HepG2 (cell line): Measurements from ENCODE around the gene SUB1. TPM values are rescaled to one million over a fixed set of nuclear protein-coding genes. Genes with fewer than 3 reads are reported as not detected.

Experiments used
- BRD4 ChIP-seq: sonication (generic); formaldehyde crosslinking; IDR thresholded peaks from 2 replicates; pipeline ENCODE4 v1.4.0; 2020; ENCODE audit warnings: missing genetic modification reagents
- DR1 ChIP-seq: sonication (generic); formaldehyde crosslinking; IDR thresholded peaks from 2 replicates; pipeline ENCODE4 v1.8.0; 2021; ENCODE audit warnings: mild to moderate bottlenecking, missing genetic modification reagents, inconsistent platforms
- DRAP1 ChIP-seq: IDR thresholded peaks from 2 replicates; pipeline ENCODE4 v1.6.1; 2016; ENCODE audit warnings: missing genetic modification reagents, missing compliant biosample characterization
- FOSL2 ChIP-seq: sonication (generic); formaldehyde crosslinking; IDR thresholded peaks from 2 replicates; pipeline ENCODE4 v1.4.0; 2020; ENCODE audit warnings: missing genetic modification reagents
- HNF1A ChIP-seq, 2 experiments: sonication (generic) in 1 of 2; formaldehyde crosslinking in 1 of 2; IDR thresholded peaks; 2 replicates each; pipeline versions ENCODE4 v1.4.0 to v1.6.1; 2016 to 2020; ENCODE audit warnings: borderline replicate concordance in 1 of 2, low read depth in 1 of 2, mild to moderate bottlenecking in 1 of 2, missing genetic modification reagents in 1 of 2
- IKZF5 ChIP-seq: IDR thresholded peaks from 2 replicates; pipeline ENCODE4 v1.6.1; 2018; ENCODE audit warnings: missing genetic modification reagents, mild to moderate bottlenecking, missing compliant biosample characterization
- JDP2 ChIP-seq: sonication (generic); formaldehyde crosslinking; IDR thresholded peaks from 2 replicates; pipeline ENCODE4 v1.8.1; 2022; ENCODE audit warnings: missing genetic modification reagents, borderline replicate concordance
- LBX2 ChIP-seq: sonication (generic); formaldehyde crosslinking; IDR thresholded peaks from 2 replicates; pipeline ENCODE4 v1.5.0; 2020; ENCODE audit warnings: missing genetic modification reagents, mild to moderate bottlenecking, borderline replicate concordance
- MAZ ChIP-seq, 2 experiments: sonication (generic) in 1 of 2; formaldehyde crosslinking in 1 of 2; IDR thresholded peaks; 2 replicates each; pipeline versions ENCODE4 v1.5.0 to v1.6.1; 2012 to 2020; ENCODE audit warnings: low read depth in 2 of 2, mild to moderate bottlenecking in 2 of 2, borderline replicate concordance in 1 of 2, improper control_type of control experiment in 1 of 2, low read length in 1 of 2, missing genetic modification reagents in 1 of 2, moderate library complexity in 1 of 2
- MED1 ChIP-seq: sonication (generic); formaldehyde crosslinking; IDR thresholded peaks from 2 replicates; pipeline ENCODE4 v1.4.0; 2020; ENCODE audit warnings: missing genetic modification reagents
- MXD1 ChIP-seq: sonication (generic); formaldehyde crosslinking; IDR thresholded peaks from 2 replicates; pipeline ENCODE4 v1.4.0; 2020; ENCODE audit warnings: mild to moderate bottlenecking, missing genetic modification reagents
- NCOA5 ChIP-seq: sonication (generic); formaldehyde crosslinking; IDR thresholded peaks from 2 replicates; pipeline ENCODE4 v1.4.0; 2020; ENCODE audit warnings: missing genetic modification reagents
- NFYB ChIP-seq: sonication (generic); formaldehyde crosslinking; IDR thresholded peaks from 2 replicates; pipeline ENCODE4 v1.4.0; 2020; ENCODE audit warnings: missing genetic modification reagents
- PAF1 ChIP-seq: IDR thresholded peaks from 2 replicates; pipeline ENCODE4 v1.6.1; 2016; ENCODE audit warnings: missing genetic modification reagents, missing compliant biosample characterization
- RFX5 ChIP-seq: IDR thresholded peaks from 2 replicates; pipeline ENCODE4 v1.6.1; 2011; ENCODE audit warnings: low read depth, low read length, improper control_type of control experiment
- SAFB2 ChIP-seq: sonication (generic); formaldehyde crosslinking; IDR thresholded peaks from 2 replicates; pipeline ENCODE4 v1.5.1; 2020; ENCODE audit warnings: missing genetic modification reagents, low read depth, mild to moderate bottlenecking, borderline replicate concordance
- SNAPC5 ChIP-seq: sonication (generic); formaldehyde crosslinking; IDR thresholded peaks from 2 replicates; pipeline ENCODE4 v1.8.1; 2023; ENCODE audit warnings: mild to moderate bottlenecking, missing genetic modification reagents, borderline replicate concordance
- SP140L ChIP-seq: sonication (generic); formaldehyde crosslinking; IDR thresholded peaks from 2 replicates; pipeline ENCODE4 v1.4.0; 2020; ENCODE audit warnings: missing genetic modification reagents, borderline replicate concordance
- TEAD2 ChIP-seq: sonication (generic); formaldehyde crosslinking; IDR thresholded peaks from 2 replicates; pipeline ENCODE4 v1.9.0; 2021; ENCODE audit warnings: missing genetic modification reagents
- ZNF20 ChIP-seq: sonication (generic); formaldehyde crosslinking; IDR thresholded peaks from 2 replicates; pipeline ENCODE4 v1.4.0; 2020; ENCODE audit warnings: mild to moderate bottlenecking, moderate library complexity, missing genetic modification reagents
- ZNF552 ChIP-seq: sonication (generic); formaldehyde crosslinking; IDR thresholded peaks from 2 replicates; pipeline ENCODE4 v1.9.0; 2022; ENCODE audit warnings: missing genetic modification reagents, mild to moderate bottlenecking, borderline replicate concordance
- polyA plus RNA-seq, 8 experiments: library from polyadenylated mRNA; depleted of rRNA in 3 of 8; stranded (reverse) in 7 of 8; unstranded in 1 of 8; fragments of >200 nt; fragmentation: Illumina TruSeq in 4 of 8; extraction: Trizol in 4 of 8; gene quantifications; 2 replicates each; pipeline versions ENCODE4 v1.2.1 to v1.2.3, GENCODE V29; 2011 to 2016; ENCODE audit warnings: low read depth in 4 of 8, missing spikeins in 1 of 8, mixed read lengths in 1 of 8; ENCODE audit not compliant: insufficient read depth in 1 of 8
- total RNA-seq, 5 experiments: library from RNA; depleted of rRNA; stranded (reverse); fragments of >200 nt; fragmentation: Illumina TruSeq; extraction: Trizol; gene quantifications; 2 replicates each; pipeline ENCODE4 v1.2.3, GENCODE V29; 2016; ENCODE audit warnings: low read depth in 1 of 5

SUB1 gene
- total and polyA plus RNA-seq, 2 of the 13 experiments (the other 11 are each of a cell fraction or from before 2014, with no cell fraction given) = 182 to 693 TPM

GRCh38 chr5:32574540-32575175 is 10.7 kb upstream of the SUB1 start (continued):
- TF ChIP-seq DR1 (CRISPR knock-in tag) (0 out of 2 replicates have a peak, but pooled peaks have one; percentile 24), ZNF552 (no peak), IKZF5 (CRISPR knock-in tag) (peak; percentile 81; the same call in 1 of the 2 replicates), PAF1 (CRISPR knock-in tag) (no peak), ZNF20 (CRISPR knock-in tag) (no peak), BRD4 (CRISPR knock-in tag) (peak; percentile 80; the same call in 1 of the 2 replicates), MAZ (IDR thresholded peaks at IDR 0.05; ENCODE audit: borderline replicate concordance, low read depth, low read length) (no peak), MAZ (CRISPR knock-in tag; IDR thresholded peaks at IDR 0.05; ENCODE audit: low read depth) (peak; percentile 67; the same call in 1 of the 2 replicates), LBX2 (CRISPR knock-in tag) (no peak), NCOA5 (CRISPR knock-in tag) (no peak), NFYB (no peak), MXD1 (CRISPR knock-in tag) (no peak), DRAP1 (no peak; the same call in 1 of the 2 replicates), SNAPC5 (CRISPR knock-in tag) (0 out of 2 replicates have a peak, but pooled peaks have one; percentile 44), MED1 (CRISPR knock-in tag) (peak; percentile 88), JDP2 (CRISPR knock-in tag) (no peak), RFX5 (no peak), HNF1A (IDR thresholded peaks at IDR 0.05; ENCODE audit: low read depth) (0 out of 2 replicates have a peak, but pooled peaks have one; percentile 9), HNF1A (CRISPR knock-in tag; IDR thresholded peaks at IDR 0.05; ENCODE audit: borderline replicate concordance) (peak; percentile 40; the same call in 1 of the 2 replicates), SAFB2 (CRISPR knock-in tag) (no peak), TEAD2 (CRISPR knock-in tag) (peak; percentile 22; the same call in 1 of the 2 replicates), FOSL2 (CRISPR knock-in tag) (peak; percentile 75), SP140L (CRISPR knock-in tag) (no peak)
